HEK293 (cell line): Measurements from ENCODE around the gene S100A2.

Experiments used
- CTCF ChIA-PET: fragments of 350-600 bp; formaldehyde crosslinking; extraction: SDS; loops from one replicate; lab custom pipeline; 2021; ENCODE audit warnings: antibody characterized with exemption; lab: Yijun Ruan, JAX
- POLR2A ChIA-PET: fragments of 300-600 bp; formaldehyde crosslinking; extraction: SDS; loops from one replicate; lab custom pipeline; 2020; ENCODE audit warnings: antibody characterized with exemption, inconsistent platforms; lab: Yijun Ruan, JAX
- H3K27ac ChIP-seq: fragments of 200-500 bp; sonication (Bioruptor generic); 2 replicates; pipeline ENCODE4 v1.5.1; 2014; ENCODE audit warnings: low read depth, low read length, control low read depth, inconsistent platforms; ENCODE audit errors: extremely low read depth
- H3K36me3 ChIP-seq, 2 experiments: fragments of 200-500 bp in 1 of 2; sonication (Bioruptor generic) in 1 of 2; 1 replicate in 1 of 2; 2 replicates in 1 of 2; pipeline ENCODE4 v1.5.1; 2014 to 2017; ENCODE audit warnings: inconsistent platforms in 2 of 2, low read length in 2 of 2; ENCODE audit not compliant: control insufficient read depth in 2 of 2, insufficient read depth in 1 of 2
- H3K4me1 ChIP-seq: fragments of 200-500 bp; sonication (Bioruptor generic); 2 replicates; pipeline ENCODE4 v1.5.1; 2014; ENCODE audit warnings: mild to moderate bottlenecking, low read length, inconsistent platforms; ENCODE audit not compliant: control insufficient read depth, insufficient read depth
- H3K4me3 ChIP-seq: 2 replicates; pipeline ENCODE4 v1.5.1; 2011; ENCODE audit warnings: low read depth, mild to moderate bottlenecking, control low read depth, low read length, moderate library complexity
- H3K9me3 ChIP-seq: fragments of 200-500 bp; sonication (Bioruptor generic); 2 replicates; pipeline ENCODE4 v1.5.1; 2014; ENCODE audit warnings: low read depth, low read length, inconsistent platforms; ENCODE audit not compliant: control insufficient read depth, insufficient read depth
- ATF2 ChIP-seq: fragments of 450-650 bp; formaldehyde crosslinking; IDR thresholded peaks from 2 replicates; pipeline ENCODE4 v1.5.1; 2016; ENCODE audit warnings: missing biosample characterization, missing genetic modification characterization, low read depth
- REST ChIP-seq: fragments of 450-650 bp; formaldehyde crosslinking; IDR thresholded peaks from 2 replicates; pipeline ENCODE4 v1.5.1; 2016; ENCODE audit warnings: missing biosample characterization, missing genetic modification characterization
- TCF7L2 ChIP-seq: IDR thresholded peaks from 2 replicates; pipeline ENCODE4 v1.6.1; 2011; ENCODE audit warnings: low read depth, mild to moderate bottlenecking, inconsistent platforms, low read length, moderate library complexity, borderline replicate concordance
- ZBTB11 ChIP-seq: fragments of 450-650 bp; formaldehyde crosslinking; conservative IDR thresholded peaks from 2 replicates; pipeline ENCODE4 v1.5.1; 2016; ENCODE audit warnings: low read depth, missing biosample characterization, missing genetic modification characterization
- ZBTB26 ChIP-seq: fragments of 450-650 bp; formaldehyde crosslinking; optimal IDR thresholded peaks from 2 replicates; pipeline ENCODE3; 2016; ENCODE audit warnings: missing biosample characterization, mild to moderate bottlenecking, missing genetic modification characterization
- ZNF133 ChIP-seq: fragments of 450-650 bp; formaldehyde crosslinking; IDR thresholded peaks from 2 replicates; pipeline ENCODE4 v1.5.1; 2016; ENCODE audit warnings: missing biosample characterization, missing genetic modification characterization
- ZNF223 ChIP-seq: fragments of 450-650 bp; formaldehyde crosslinking; IDR thresholded peaks from 2 replicates; pipeline ENCODE4 v1.5.1; 2016; ENCODE audit warnings: missing biosample characterization, missing genetic modification characterization
- ZNF23 ChIP-seq: fragments of 450-650 bp; formaldehyde crosslinking; IDR thresholded peaks from 2 replicates; pipeline ENCODE4 v1.5.1; 2016; ENCODE audit warnings: missing biosample characterization, missing genetic modification characterization, borderline replicate concordance
- ZNF366 ChIP-seq: fragments of 450-650 bp; formaldehyde crosslinking; conservative IDR thresholded peaks from 2 replicates; pipeline ENCODE4 v1.5.1; 2016; ENCODE audit warnings: missing biosample characterization, missing genetic modification characterization
- ZNF449 ChIP-seq: fragments of 450-650 bp; formaldehyde crosslinking; IDR thresholded peaks from 2 replicates; pipeline ENCODE4 v1.5.1; 2017; ENCODE audit warnings: missing biosample characterization, mild to moderate bottlenecking, missing genetic modification characterization, moderate library complexity
- ZNF624 ChIP-seq: fragments of 450-650 bp; formaldehyde crosslinking; IDR thresholded peaks from 2 replicates; pipeline ENCODE4 v1.5.1; 2017; ENCODE audit warnings: missing biosample characterization, missing genetic modification characterization

The S100A2 gene

GRCh38 chr1:153557877-153558276, 7.8 kb downstream of the S100A2 start (continued):
- no peak for TF ChIP-seq ZNF366 (tag by site-specific recombination)
- TF ChIP-seq ZBTB11: no peak

GRCh38 chr1:153556348-153556747, 9.3 kb downstream of the S100A2 start:
- Histone ChIP-seq H3K4me3 (no peak overlapping the region), H3K9me3 (no peaks in the 10 kb centered on the region), H3K27ac (no peak overlapping the region), H3K36me3 (no peaks in the 10 kb centered on the region), H3K4me1 (no peaks in the 10 kb centered on the region)
- ChIA-PET POLR2A (interaction anchor here (0.7 kb wide), 1 partner anchor 53 kb away, joined by 3 read pairs; no protein-coding TSS in a partner anchor), CTCF (interaction anchor here (0.7 to 1.3 kb wide), 4 partner anchors 12 to 204 kb away, joined by 4 to 7 read pairs (median 6); no protein-coding TSS in a partner anchor)
- TF ChIP-seq ZNF449 (tag by site-specific recombination): no peak
- TF ChIP-seq ZNF624: no peak
- no peak for TF ChIP-seq ZNF223 (tag by site-specific recombination)
- TF ChIP-seq ZNF23: no peak
- TF ChIP-seq ATF2 (tag by site-specific recombination): no peak
- no peak for TF ChIP-seq TCF7L2
- no peak for TF ChIP-seq ZNF133
- TF ChIP-seq ZBTB26 (tag by site-specific recombination): no peak
- no peak for TF ChIP-seq REST
